Dedifferentiated amniotic fluid mesenchymal stem cell (primary cell): ENCODE measurements around the gene WDR91.
"Not testable (repeated sequence)": the region's sequence is repeated elsewhere in the genome, so short reads cannot be mapped to it uniquely, and the experiment has no call there.

Experiments
- DNase-seq: peaks from one replicate; pipeline ENCODE4 v3.0.0-alpha.2; 2016; ENCODE audit errors: extremely low spot score

WDR91 gene

GRCh38 chr7:135234095-135234494 lies 22.8 kb upstream of the WDR91 start:
- DNase-seq = not testable (repeated sequence)

GRCh38 chr7:135233570-135233969 lies 22.2 kb upstream of the WDR91 start, which contains the start of gene STRA8:
Gene STRA8, plus strand, starts transcription at chr7:135233838. Its CDS starts 6,687 bp downstream, at chr7:135240525.
- no peak for DNase-seq

- no peak for DNase-seq
Observed at GRCh38 chr7:135232720-135233119, 21.4 kb upstream of the WDR91 start.

GRCh38 chr7:135232087-135232486 lies 20.8 kb upstream of the WDR91 start:
- no peak for DNase-seq

GRCh38 chr7:135231686-135232085 lies 20.4 kb upstream of the WDR91 start:
- DNase-seq = no peak

GRCh38 chr7:135224027-135224426 lies 12.7 kb upstream of the WDR91 start:
- no peak for DNase-seq

- no peak for DNase-seq
Observed at GRCh38 chr7:135217645-135218509, 6.6 kb upstream of the WDR91 start.

- no peak for DNase-seq
Observed at GRCh38 chr7:135215698-135216097, 4.4 kb upstream of the WDR91 start.

GRCh38 chr7:135215180-135215579 lies 3.9 kb upstream of the WDR91 start:
- DNase-seq = no peak

GRCh38 chr7:135213831-135214230 lies 2.5 kb upstream of the WDR91 start:
- DNase-seq = no peak

- DNase-seq = peak; percentile 20
Observed at GRCh38 chr7:135211946-135212685, 790 bp upstream of the WDR91 start.

- DNase-seq = no peak
Observed at GRCh38 chr7:135210888-135211178, 493 bp downstream of the WDR91 start.

GRCh38 chr7:135209225-135209834 lies 2.0 kb downstream of the WDR91 start:
- DNase-seq = no peak

- DNase-seq = no peak
Observed at GRCh38 chr7:135208102-135208793, 3.1 kb downstream of the WDR91 start.

- DNase-seq = no peak
Observed at GRCh38 chr7:135207406-135208101, 3.8 kb downstream of the WDR91 start.

GRCh38 chr7:135206941-135207391 lies 4.4 kb downstream of the WDR91 start:
- no peak for DNase-seq

- DNase-seq = no peak
Observed at GRCh38 chr7:135205850-135206249, 5.5 kb downstream of the WDR91 start.

- no peak for DNase-seq
Observed at GRCh38 chr7:135204876-135205275, 6.5 kb downstream of the WDR91 start.

GRCh38 chr7:135204341-135204749 lies 7.0 kb downstream of the WDR91 start:
- no peak for DNase-seq

GRCh38 chr7:135201350-135201749 lies 10.0 kb downstream of the WDR91 start:
- DNase-seq = no peak

GRCh38 chr7:135200821-135201331 lies 10.4 kb downstream of the WDR91 start:
- no peak for DNase-seq
